VCaP (cell line): ENCODE results near the gene NGB.

ENCODE experiments used
- H3K27ac ChIP-seq: fragments of 450-650 bp; 2 replicates; pipeline ENCODE4 v1.5.1; 2017
- TF ChIP-seq, protein P1 (sequence below): fragments of 450-650 bp; conservative IDR thresholded peaks from 2 replicates; pipeline ENCODE4 v1.5.1; 2017; ENCODE audit warnings: mild to moderate bottlenecking, moderate library complexity

NGB gene

GRCh38 chr14:77243853-77244252 lies 27.2 kb downstream of the NGB start:
- no peak overlapping the region for H3K27ac ChIP-seq
- TF ChIP-seq, protein P1, sequence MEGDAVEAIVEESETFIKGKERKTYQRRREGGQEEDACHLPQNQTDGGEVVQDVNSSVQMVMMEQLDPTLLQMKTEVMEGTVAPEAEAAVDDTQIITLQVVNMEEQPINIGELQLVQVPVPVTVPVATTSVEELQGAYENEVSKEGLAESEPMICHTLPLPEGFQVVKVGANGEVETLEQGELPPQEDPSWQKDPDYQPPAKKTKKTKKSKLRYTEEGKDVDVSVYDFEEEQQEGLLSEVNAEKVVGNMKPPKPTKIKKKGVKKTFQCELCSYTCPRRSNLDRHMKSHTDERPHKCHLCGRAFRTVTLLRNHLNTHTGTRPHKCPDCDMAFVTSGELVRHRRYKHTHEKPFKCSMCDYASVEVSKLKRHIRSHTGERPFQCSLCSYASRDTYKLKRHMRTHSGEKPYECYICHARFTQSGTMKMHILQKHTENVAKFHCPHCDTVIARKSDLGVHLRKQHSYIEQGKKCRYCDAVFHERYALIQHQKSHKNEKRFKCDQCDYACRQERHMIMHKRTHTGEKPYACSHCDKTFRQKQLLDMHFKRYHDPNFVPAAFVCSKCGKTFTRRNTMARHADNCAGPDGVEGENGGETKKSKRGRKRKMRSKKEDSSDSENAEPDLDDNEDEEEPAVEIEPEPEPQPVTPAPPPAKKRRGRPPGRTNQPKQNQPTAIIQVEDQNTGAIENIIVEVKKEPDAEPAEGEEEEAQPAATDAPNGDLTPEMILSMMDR, result no peak

- H3K27ac ChIP-seq, result no peak overlapping the region
- TF ChIP-seq, protein P1, result no peak
Observed at GRCh38 chr14:77242752-77243151, 28.3 kb downstream of the NGB start.

GRCh38 chr14:77241955-77242354 lies 29.1 kb downstream of the NGB start:
- TF ChIP-seq, protein P1, result no peak
- no peak overlapping the region for H3K27ac ChIP-seq

DNA sequence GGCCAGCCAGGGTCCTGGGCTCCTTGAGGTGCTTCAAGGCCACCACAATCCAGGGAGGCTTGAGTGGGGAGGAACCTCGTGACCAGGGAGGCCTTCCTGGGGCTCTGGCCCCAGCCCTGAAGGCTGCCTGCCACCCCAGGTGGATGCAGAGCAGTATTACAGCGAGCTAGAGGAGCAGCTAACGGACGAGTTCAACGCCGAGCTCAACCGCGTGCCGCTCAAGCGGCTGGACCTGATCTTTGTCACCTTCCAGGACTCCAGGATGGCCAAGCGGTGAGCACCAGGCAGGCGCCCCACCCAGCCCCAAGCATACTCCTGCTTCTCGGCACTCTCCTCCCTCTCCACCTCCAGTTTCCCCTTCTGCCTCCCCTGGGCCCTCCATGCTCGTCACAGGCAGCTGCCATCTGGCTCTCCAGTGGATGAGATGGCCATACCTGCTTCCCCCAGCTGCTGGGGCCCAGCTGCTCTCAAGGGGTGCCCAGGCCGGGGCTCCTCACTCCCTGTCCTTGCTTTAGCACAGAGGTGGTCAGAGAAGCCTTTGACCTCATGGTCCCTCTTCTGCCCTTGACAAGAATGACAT lies 30.6 kb downstream of the NGB start:
- H3K27ac ChIP-seq, result no peak overlapping the region
- TF ChIP-seq, protein P1, result no peak

DNA sequence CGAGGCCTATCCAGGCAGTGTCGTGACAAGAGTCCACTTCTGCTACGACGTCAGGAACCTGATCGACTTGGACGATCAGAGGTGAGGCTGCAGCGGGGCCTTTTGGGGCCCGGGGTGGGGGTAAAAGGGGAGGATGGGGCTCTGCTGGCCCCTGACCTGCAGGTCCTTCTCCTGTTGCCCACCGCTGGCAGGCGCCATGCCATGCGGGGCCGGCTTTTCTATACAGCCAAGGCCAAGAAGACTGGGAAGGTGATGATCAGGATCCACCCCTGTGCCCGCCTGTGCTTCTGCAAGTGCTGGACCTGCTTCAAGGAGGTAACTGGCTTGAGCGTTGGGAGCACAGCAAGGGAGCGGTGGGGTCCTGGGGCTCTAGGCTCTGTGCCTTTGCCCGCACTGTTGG lies 31.6 kb downstream of the NGB start:
- no peak overlapping the region for H3K27ac ChIP-seq
- TF ChIP-seq, protein P1, result no peak

DNA sequence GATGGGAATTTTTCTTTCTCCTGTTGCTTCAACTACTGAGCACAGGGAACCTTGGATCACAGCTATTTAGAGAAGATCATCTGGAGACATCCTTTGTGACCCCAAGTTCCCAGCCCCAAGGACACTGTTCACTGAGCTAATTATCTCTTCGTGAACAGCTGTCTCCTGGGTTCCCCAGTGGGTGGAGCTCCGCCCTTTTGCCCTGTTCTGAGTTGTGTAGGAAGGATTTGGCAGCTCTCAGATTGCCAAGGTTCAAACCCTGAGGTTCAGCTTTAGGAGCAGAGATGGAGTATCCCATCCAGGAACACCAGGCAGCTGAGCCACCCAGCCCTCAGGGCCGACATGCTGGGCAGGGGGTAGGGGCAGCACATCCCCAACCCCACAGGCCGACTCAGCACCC lies 32.0 kb downstream of the NGB start:
- H3K27ac ChIP-seq, result no peak overlapping the region
- TF ChIP-seq, protein P1, result no peak

DNA sequence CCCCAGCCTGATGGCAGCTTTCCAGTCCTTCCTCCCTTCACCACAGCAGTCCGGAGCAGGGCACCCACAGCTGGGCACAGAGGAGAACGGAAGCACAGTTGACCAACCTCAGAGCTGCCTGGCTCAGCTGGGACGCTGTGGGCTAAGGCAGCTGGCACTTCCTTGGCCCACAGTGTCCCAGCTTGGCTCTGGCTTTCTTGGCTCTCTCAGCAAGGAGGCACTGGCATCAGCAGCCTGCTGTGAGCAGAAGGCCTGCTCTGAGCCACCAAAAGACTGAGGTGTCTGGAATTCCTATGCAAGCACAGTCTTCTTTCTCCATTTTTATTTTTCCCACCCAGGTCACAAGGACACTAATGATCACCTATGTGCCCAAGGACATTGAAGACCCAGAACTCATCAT lies 32.6 kb downstream of the NGB start:
- TF ChIP-seq, protein P1, result no peak

More for the DNA sequence above, 32.6 kb downstream of the NGB start:
- H3K27ac ChIP-seq, result no peak overlapping the region
